GM12891 (cell line): Measurements from ENCODE around the gene TRAPPC14.

ENCODE experiments used
- DNase-seq: peaks from one replicate; pipeline ENCODE4 v3.0.0; 2011; ENCODE audit warnings: low spot score; ENCODE audit not compliant: insufficient read length
- FAIRE-seq: peaks from 2 replicates; lab custom pipeline; 2011; peaks lifted over from hg19 to GRCh38; lab: Jason Lieb, UNC
- PAX5 ChIP-seq: IDR thresholded peaks from 2 replicates; pipeline ENCODE4 v1.6.1; 2011; ENCODE audit warnings: low read length, moderate library complexity, mild to moderate bottlenecking; ENCODE audit not compliant: insufficient read depth, severe bottlenecking
- POLR2A ChIP-seq: IDR thresholded peaks from 2 replicates; pipeline ENCODE4 v1.6.1; 2011; ENCODE audit warnings: low read depth, low read length, control low read depth
- POLR2AphosphoS5 ChIP-seq: IDR thresholded peaks from 2 replicates; pipeline ENCODE4 v1.6.1; 2011; ENCODE audit warnings: low read depth, low read length, control low read depth
- POU2F2 ChIP-seq: IDR thresholded peaks from 2 replicates; pipeline ENCODE4 v1.6.1; 2011; ENCODE audit warnings: low read depth, mild to moderate bottlenecking, control low read depth, low read length, moderate library complexity
- SPI1 ChIP-seq: IDR thresholded peaks from 2 replicates; pipeline ENCODE4 v1.6.1; 2011; ENCODE audit warnings: low read depth, low read length, control low read depth
- TAF1 ChIP-seq: IDR thresholded peaks from 2 replicates; pipeline ENCODE4 v1.6.1; 2011; ENCODE audit warnings: low read depth, low read length, control low read depth

The TRAPPC14 gene

DNA sequence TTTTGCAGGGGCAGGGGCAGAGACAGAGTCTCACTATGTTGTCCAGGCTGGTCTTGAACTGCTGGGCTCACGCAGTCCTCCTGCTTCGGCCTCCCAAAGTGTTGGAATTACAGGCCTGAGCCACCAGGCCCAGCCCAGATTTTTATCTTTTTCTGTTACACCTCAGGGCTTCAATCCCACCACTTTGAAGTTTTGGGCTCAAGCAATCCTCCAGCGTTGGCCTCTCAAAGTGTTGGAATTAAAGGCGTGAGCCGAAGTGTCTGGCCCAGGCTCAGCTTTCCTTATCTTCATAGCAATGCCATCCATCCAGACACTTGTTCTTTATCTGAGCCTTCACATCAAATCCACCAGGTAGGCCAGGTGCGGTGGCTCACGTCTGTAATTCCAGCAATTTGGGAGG is 43.5 kb downstream of the TRAPPC14 start:
- TF ChIP-seq POLR2AphosphoS5 (no peak), POU2F2 (no peak), SPI1 (no peak), PAX5 (no peak), TAF1 (no peak), POLR2A (no peak)
- no peak for FAIRE-seq
- no peak for DNase-seq

DNA sequence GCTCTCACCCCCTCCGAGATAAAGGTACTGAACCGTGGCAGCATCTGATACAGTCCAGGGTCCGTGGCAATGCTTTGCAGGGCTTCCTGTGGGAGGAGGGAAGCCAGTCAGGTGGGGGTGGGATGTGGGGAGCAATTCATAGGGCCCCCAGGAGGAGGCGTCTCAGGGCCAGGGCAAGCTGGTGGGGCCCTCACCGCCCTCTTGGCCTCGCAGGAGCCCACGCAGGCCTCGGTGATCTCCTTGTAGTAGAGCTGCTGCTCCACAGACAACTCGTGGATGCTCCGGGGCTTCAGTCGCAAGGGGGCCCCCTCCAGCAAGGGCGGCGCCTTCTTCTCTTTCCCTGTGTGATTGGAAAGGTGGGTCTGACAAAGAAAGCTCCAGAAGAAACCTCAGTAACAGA is 46.6 kb downstream of the TRAPPC14 start:
- DNase-seq (no peak), FAIRE-seq (no peak)
- TF ChIP-seq PAX5 (no peak), POLR2A (no peak), TAF1 (no peak), SPI1 (no peak), POU2F2 (no peak), POLR2AphosphoS5 (no peak)

DNA sequence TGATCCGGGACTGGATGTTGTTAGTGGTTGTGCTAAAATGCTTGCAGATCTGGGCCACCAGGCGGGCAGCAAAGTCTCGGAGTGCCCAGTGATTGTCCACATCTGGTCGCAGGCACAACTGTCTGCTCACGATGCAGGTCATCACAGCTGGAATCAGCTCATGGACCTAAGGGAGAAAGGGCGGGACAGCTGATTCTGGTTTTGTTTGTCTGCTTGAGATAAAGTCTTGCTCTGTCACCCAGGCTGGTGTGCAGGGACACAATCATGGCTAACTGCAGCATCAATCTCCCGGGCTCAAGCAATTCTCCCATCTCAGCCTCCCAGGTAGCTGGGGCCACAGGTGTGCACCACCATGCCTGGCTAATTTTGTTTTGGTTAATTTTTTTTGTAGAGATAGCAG is 47.4 kb downstream of the TRAPPC14 start:
- TF ChIP-seq POLR2A: no peak
- no peak for TF ChIP-seq TAF1
- TF ChIP-seq SPI1: no peak
- TF ChIP-seq POLR2AphosphoS5: no peak
- TF ChIP-seq POU2F2: no peak
- no peak for TF ChIP-seq PAX5
- FAIRE-seq (no peak), DNase-seq (no peak)

DNA sequence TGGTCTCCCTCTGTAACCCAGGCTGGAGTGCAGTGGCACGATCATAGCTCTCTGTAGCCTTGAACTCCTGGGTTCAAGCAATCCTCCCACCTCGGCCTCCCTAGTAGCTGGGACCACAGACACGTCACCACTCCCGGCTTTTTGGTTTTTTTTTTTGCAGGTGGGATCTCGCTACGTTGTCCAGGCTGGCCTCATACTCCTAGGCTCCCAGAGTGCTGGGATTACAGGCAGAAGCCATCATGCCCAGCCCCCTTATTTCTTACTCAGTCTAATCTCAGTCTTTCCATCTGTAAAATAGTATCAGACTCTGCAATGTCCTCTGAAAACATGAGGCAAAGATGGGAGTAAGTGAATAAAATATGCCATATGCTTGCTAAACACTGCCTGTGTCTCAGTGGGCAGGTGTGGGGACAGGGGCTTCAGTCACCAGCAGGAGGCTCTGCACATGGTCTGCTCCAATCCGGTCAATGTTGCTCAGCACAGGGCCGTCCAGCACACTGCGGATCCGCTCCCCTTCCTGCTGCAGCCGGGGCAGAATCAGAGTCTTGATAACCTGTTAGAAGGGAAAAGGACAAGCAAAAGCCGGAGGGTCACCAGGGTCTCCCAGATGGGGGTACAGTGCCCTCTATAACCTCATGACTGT is 48.9 kb downstream of the TRAPPC14 start:
- TF ChIP-seq POU2F2 (no peak), POLR2AphosphoS5 (no peak), TAF1 (no peak), POLR2A (no peak), SPI1 (no peak), PAX5 (no peak)
- DNase-seq (no peak), FAIRE-seq (no peak)

DNA sequence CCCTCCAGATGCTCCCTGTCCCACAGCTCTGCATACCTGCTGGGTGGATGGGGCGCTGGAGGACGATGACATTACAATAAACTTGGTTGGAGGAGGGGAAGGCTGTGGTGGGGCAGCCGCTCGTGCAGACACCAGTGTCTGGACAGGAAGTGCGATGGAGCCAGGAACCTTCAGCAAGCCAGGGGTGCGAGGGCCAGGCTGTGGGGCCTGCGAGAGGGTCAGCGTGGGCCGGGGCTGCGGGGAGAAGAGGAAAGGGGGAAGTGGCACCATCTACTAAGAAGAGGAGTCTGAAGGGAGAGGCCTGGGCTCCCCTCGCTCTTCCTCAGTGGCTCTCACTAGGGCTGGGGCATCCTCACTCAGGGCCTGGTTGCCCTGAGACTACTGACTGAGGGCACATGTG is 50.6 kb downstream of the TRAPPC14 start:
- DNase-seq (no peak), FAIRE-seq (no peak)
- TF ChIP-seq TAF1 (no peak), POLR2AphosphoS5 (no peak), POU2F2 (no peak), PAX5 (no peak), POLR2A (no peak), SPI1 (no peak)

DNA sequence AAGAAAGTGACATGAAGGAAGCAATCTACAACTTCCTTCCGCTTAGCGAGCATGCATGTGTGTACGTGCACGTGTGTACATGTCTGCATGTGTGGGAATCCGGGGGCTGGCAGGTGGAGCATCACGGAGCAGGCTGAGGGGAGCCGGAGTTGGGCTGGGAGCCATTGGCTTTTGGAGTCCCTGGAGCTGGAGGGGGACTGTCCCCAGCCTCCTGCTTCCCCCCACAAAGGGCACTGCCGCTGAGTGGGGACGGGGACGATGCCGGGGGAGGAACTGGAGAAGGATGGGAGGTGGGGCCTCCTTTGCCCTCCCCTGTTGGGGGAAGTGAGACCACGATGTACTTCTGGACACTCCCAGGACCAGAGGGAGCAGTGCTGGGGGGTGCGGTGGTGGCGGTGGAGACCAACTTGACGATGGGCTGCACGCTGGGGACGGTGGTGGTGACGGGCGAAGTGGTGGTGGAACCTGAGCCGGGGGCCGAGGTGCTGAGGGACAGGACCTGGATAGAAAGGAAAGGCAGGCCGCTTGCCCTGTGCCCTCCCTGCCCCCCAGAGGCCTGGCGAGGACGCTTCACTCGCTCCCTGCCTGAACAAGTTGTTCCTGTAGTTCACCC is 51.3 kb downstream of the TRAPPC14 start:
- TF ChIP-seq POLR2AphosphoS5 (no peak), PAX5 (no peak), POLR2A (no peak), TAF1 (no peak), POU2F2 (no peak), SPI1 (no peak)
- FAIRE-seq (no peak), DNase-seq (no peak)

DNA sequence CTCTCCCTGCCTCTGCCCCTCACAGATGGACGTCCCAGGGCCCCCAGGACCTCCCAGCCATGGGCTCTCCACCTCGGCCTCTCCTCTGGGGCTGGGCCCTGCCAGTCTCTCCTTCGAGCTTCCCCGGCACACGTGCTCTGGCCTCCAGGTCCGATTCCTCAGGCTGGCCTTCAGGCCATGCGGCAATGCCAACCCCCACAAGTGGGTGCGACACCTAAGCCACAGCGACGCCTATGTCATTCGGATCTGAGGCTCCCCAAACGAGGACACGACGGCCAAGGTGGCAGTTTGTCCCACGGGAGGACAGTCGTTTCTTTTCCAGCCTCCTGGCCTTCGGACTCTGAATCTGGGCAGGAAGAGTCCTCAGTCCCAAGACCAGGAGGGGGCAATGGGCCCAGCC is 51.9 kb downstream of the TRAPPC14 start:
- no peak for DNase-seq
- FAIRE-seq: no peak
- TF ChIP-seq PAX5 (no peak), SPI1 (no peak), POLR2A (no peak), TAF1 (no peak), POU2F2 (no peak), POLR2AphosphoS5 (no peak)

DNA sequence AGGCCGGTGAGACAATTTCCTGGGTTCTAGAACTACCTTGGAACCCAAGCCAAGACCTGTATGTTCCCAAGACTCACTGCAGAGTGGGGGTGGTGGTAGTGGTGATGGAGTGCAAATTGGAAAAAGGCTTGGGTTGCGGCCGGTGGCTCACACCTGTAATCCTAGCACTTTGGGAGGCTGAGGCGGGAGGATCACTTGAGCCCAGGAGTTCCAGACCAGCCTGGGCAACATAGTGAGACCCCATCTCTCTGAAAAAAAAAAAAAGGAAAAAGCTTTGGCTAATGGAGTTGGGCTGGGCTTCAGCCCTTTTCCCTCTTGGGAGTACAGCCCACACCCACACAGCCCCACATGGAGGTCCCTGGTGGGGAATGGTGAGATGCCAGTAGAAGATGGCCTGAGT is 53.0 kb downstream of the TRAPPC14 start:
- FAIRE-seq (no peak), DNase-seq (no peak)
- TF ChIP-seq PAX5: no peak
- TF ChIP-seq POLR2A: no peak
- TF ChIP-seq TAF1: no peak
- no peak for TF ChIP-seq SPI1
- TF ChIP-seq POU2F2: no peak
- TF ChIP-seq POLR2AphosphoS5: no peak
